Endothelial cell of umbilical vein (primary cell): ENCODE data around the gene SIGLEC8. TPM values are rescaled to one million over a fixed set of nuclear protein-coding genes. Genes with fewer than 3 reads are reported as not detected.

Experiments used
- BruUV-seq: library from RNA; stranded (reverse); fragments of 400-500 nt; replicated peaks from 2 replicates; lab custom pipeline; 2021; lab: Mats Ljungman, UMichigan
- CTCF ChIA-PET: fragments of 300-600, 350-600 bp; sonication (Branson Sonifier 250); formaldehyde crosslinking; loops from one replicate; lab custom pipeline; 2021; ENCODE audit warnings: antibody characterized with exemption, inconsistent platforms; lab: Charles Lee
- POLR2A ChIA-PET: fragments of 300-600, 350-600 bp; sonication (Branson Sonifier 250); formaldehyde crosslinking; loops from one replicate; lab custom pipeline; 2021; ENCODE audit warnings: antibody characterized with exemption, inconsistent platforms; lab: Charles Lee
- DNase-seq: peaks from one replicate; pipeline ENCODE4 v3.0.0-alpha.2; 2011; ENCODE audit warnings: low read depth, low spot score
- FAIRE-seq: peaks from 2 replicates; lab custom pipeline; 2011; peaks lifted over from hg19 to GRCh38; lab: Jason Lieb, UNC
- H2AFZ ChIP-seq: 2 replicates; pipeline ENCODE4 v1.6.0; 2012; ENCODE audit warnings: low read depth, low read length, control low read depth, inconsistent platforms
- H3K27ac ChIP-seq: 2 replicates; pipeline ENCODE4 v1.5.1; 2011; ENCODE audit warnings: low read depth, mild to moderate bottlenecking, control low read depth, low read length, moderate library complexity; ENCODE audit not compliant: insufficient read depth
- H3K27me3 ChIP-seq, 2 experiments: 2 replicates each; pipeline versions ENCODE4 v1.6.0 to v1.6.1; 2011; ENCODE audit warnings: low read length in 2 of 2, mixed read lengths in 1 of 2; ENCODE audit not compliant: control insufficient read depth in 2 of 2, insufficient read depth in 2 of 2
- H3K36me3 ChIP-seq, 2 experiments: 2 replicates in 1 of 2; 3 replicates in 1 of 2; pipeline ENCODE4 v1.5.1; 2011; ENCODE audit warnings: low read length in 2 of 2, mild to moderate bottlenecking in 1 of 2, moderate library complexity in 1 of 2; ENCODE audit not compliant: control insufficient read depth in 2 of 2, insufficient read depth in 2 of 2; ENCODE audit errors: extremely low read depth in 1 of 2
- H3K4me1 ChIP-seq: 3 replicates; pipeline ENCODE4 v1.5.1; 2011; ENCODE audit warnings: mild to moderate bottlenecking, low read length; ENCODE audit not compliant: control insufficient read depth, insufficient read depth; ENCODE audit errors: extremely low read depth
- H3K4me2 ChIP-seq: 2 replicates; pipeline ENCODE4 v1.6.1; 2011; ENCODE audit warnings: low read length, control low read depth, mixed read lengths; ENCODE audit not compliant: insufficient read depth
- H3K4me3 ChIP-seq, 3 experiments: fragments of 200-600 bp in 1 of 3; sonication (generic), shearing (Covaris generic) in 1 of 3; replicated peaks in 1 of 3; 2 replicates each; pipeline ENCODE4 v1.5.1; 2011 to 2016; ENCODE audit warnings: control low read depth in 3 of 3, low read length in 3 of 3, mild to moderate bottlenecking in 2 of 3, inconsistent platforms in 1 of 3, low read depth in 1 of 3, moderate library complexity in 1 of 3; ENCODE audit not compliant: insufficient read depth in 1 of 3
- H3K79me2 ChIP-seq: 2 replicates; pipeline ENCODE4 v1.6.0; 2012; ENCODE audit warnings: low read length, inconsistent platforms; ENCODE audit not compliant: control insufficient read depth, insufficient read depth
- H3K9ac ChIP-seq: replicated peaks from 2 replicates; pipeline ENCODE3; 2011; ENCODE audit warnings: low read length, control low read depth; ENCODE audit not compliant: insufficient read depth; ENCODE audit errors: extremely low read depth
- H3K9me1 ChIP-seq: replicated peaks from 3 replicates; pipeline ENCODE4 v1.6.0; 2011; ENCODE audit warnings: mild to moderate bottlenecking, low read length; ENCODE audit not compliant: control insufficient read depth, insufficient read depth; ENCODE audit errors: extremely low read depth
- H3K9me3 ChIP-seq: replicated peaks from 2 replicates; pipeline ENCODE4 v1.5.1; 2012; ENCODE audit warnings: low read length, inconsistent platforms; ENCODE audit not compliant: control insufficient read depth, insufficient read depth
- H4K20me1 ChIP-seq: replicated peaks from 2 replicates; pipeline ENCODE3; 2011; ENCODE audit warnings: mild to moderate bottlenecking, low read length; ENCODE audit not compliant: control insufficient read depth, insufficient read depth; ENCODE audit errors: extremely low read depth
- CTCF ChIP-seq, 2 donors: IDR thresholded peaks; 1 replicate in 1 of 2; 2 replicates in 1 of 2; pipeline ENCODE4 v1.5.1; 2011; ENCODE audit warnings: low read length in 2 of 2, mild to moderate bottlenecking in 2 of 2, moderate library complexity in 2 of 2, control low read depth in 1 of 2, inconsistent platforms in 1 of 2, low read depth in 1 of 2; ENCODE audit not compliant: insufficient read depth in 1 of 2; ENCODE audit errors: extremely low read depth in 1 of 2
- EZH2 ChIP-seq: IDR thresholded peaks from 2 replicates; pipeline ENCODE4 v1.6.1; 2012; ENCODE audit warnings: borderline replicate concordance, low read depth, mild to moderate bottlenecking, moderate library complexity, low read length, inconsistent platforms; ENCODE audit not compliant: severe bottlenecking
- FOS ChIP-seq: IDR thresholded peaks from 2 replicates; pipeline ENCODE4 v1.6.1; 2011; ENCODE audit warnings: mild to moderate bottlenecking, low read length, moderate library complexity, borderline replicate concordance; ENCODE audit not compliant: insufficient read depth
- GATA2 ChIP-seq: IDR thresholded peaks from 2 replicates; pipeline ENCODE4 v1.7.0; 2011; ENCODE audit warnings: low read depth, mild to moderate bottlenecking, moderate library complexity, mixed read lengths, low read length; ENCODE audit not compliant: insufficient read length, insufficient read depth
- JUN ChIP-seq: IDR thresholded peaks from 2 replicates; pipeline ENCODE4 v1.6.1; 2011; ENCODE audit warnings: borderline replicate concordance, low read depth; ENCODE audit not compliant: insufficient read length, insufficient read depth
- MAX ChIP-seq: IDR thresholded peaks from 2 replicates; pipeline ENCODE4 v1.6.1; 2011; ENCODE audit not compliant: insufficient read depth, insufficient read length
- MYC ChIP-seq: IDR thresholded peaks from one replicate; pipeline ENCODE4 v1.6.1; 2011; ENCODE audit warnings: mild to moderate bottlenecking, low read depth, low read length
- POLR2A ChIP-seq: IDR thresholded peaks from 2 replicates; pipeline ENCODE4 v1.6.1; 2012; ENCODE audit warnings: low read depth, mild to moderate bottlenecking, control low read depth, low read length
- POLR2AphosphoS5 ChIP-seq: IDR thresholded peaks from 2 replicates; pipeline ENCODE4 v1.6.1; 2012; ENCODE audit warnings: low read depth, mild to moderate bottlenecking, control low read depth, low read length, moderate library complexity; ENCODE audit not compliant: insufficient read depth
- dilution Hi-C: fragments of 300-500 bp; cut with MboI; formaldehyde crosslinking; loops from one replicate; pipeline ENCODE4 v1.15.0; 2019; ENCODE audit warnings: low sequenced_read_pairs; ENCODE audit not compliant: extremely low pct_ligation_motif_present
- intact Hi-C: fragments of 100-400 bp; cut with micrococcal nuclease; formaldehyde crosslinking; loops from one replicate; pipeline ENCODE4 v1.10.0; 2022
- polyA plus RNA-seq, 4 experiments: library from polyadenylated mRNA; depleted of rRNA in 3 of 4; stranded (reverse) in 3 of 4; unstranded in 1 of 4; fragments of >200 nt; gene quantifications; 2 replicates each; pipeline versions ENCODE4 v1.2.1 to v1.2.3, GENCODE V29; 2011 to 2012; ENCODE audit warnings: missing spikeins in 1 of 4
- total RNA-seq: library from RNA; stranded (reverse); gene quantifications from 2 replicates; pipeline ENCODE4 v1.2.3, GENCODE V29; 2021

SIGLEC8 gene
- total and polyA plus RNA-seq, 2 donors (not counting 3 experiments of a cell fraction or from before 2014, with no cell fraction given) = not detected

- Histone ChIP-seq H3K9me3 (no peaks in the 10 kb centered on the region), H3K9ac (no peak overlapping the region), H3K27me3 (no peaks in the 10 kb centered on the region), H3K36me3 (no peaks in the 10 kb centered on the region), H3K27ac (no peak overlapping the region), H3K4me3 (no peak overlapping the region), H2AFZ (no peak overlapping the region), H3K4me1 (no peaks in the 10 kb centered on the region), H3K9me1 (no peaks in the 10 kb centered on the region), H4K20me1 (no peaks in the 10 kb centered on the region), H3K79me2 (no peaks in the 10 kb centered on the region), H3K4me2 (no peak overlapping the region)
- dilution Hi-C loops (no loop called here), intact Hi-C loops (no loop called here)
- ChIA-PET CTCF (no interaction called here), POLR2A (no interaction called here)
- TF ChIP-seq POLR2A = no peak
- TF ChIP-seq MYC = no peak
- no peak for TF ChIP-seq CTCF (IDR thresholded peaks at IDR 0.05; ENCODE audit: extremely low read depth in 1 of 2, insufficient read depth in 1 of 2, low read depth in 1 of 2, low read length in 2 of 2)
- no peak for TF ChIP-seq FOS
- TF ChIP-seq EZH2 = no peak
- TF ChIP-seq MAX = no peak
- TF ChIP-seq JUN = no peak
- TF ChIP-seq GATA2 = no peak
- TF ChIP-seq POLR2AphosphoS5 = no peak
- no TSS peak for BruUV-seq
- no peak for FAIRE-seq
- no peak for DNase-seq
These were observed 748 bp upstream of the SIGLEC8 start for GRCh38 chr19:51458899-51459505.
